ENCODE data around the gene DHRSX.
"Not testable (repeated sequence)": the region's sequence is repeated elsewhere in the genome, so short reads cannot be mapped to it uniquely, and the experiment has no call there.

DHRSX gene

DNA sequence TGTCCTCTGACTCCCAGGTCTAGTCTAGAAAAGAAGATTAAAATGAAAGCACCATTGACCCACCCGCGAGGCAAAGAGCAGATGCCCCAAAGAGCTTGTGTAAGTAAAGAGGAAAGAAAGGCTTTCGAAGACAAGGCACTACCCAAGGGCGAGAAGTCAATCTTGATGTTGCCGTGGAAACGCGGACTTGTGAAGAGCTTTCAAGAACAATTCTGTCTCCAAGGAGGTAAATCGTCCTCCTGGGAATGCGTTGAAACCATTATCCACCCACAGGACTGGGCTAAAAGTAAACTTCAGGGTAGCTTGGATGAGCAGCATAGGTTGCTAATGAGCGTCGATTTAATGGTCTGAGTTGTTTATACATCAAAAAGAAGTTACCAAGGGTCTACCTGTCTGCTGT, 189.3 kb downstream of the DHRSX start:
- DNase-seq = no peak

DNA sequence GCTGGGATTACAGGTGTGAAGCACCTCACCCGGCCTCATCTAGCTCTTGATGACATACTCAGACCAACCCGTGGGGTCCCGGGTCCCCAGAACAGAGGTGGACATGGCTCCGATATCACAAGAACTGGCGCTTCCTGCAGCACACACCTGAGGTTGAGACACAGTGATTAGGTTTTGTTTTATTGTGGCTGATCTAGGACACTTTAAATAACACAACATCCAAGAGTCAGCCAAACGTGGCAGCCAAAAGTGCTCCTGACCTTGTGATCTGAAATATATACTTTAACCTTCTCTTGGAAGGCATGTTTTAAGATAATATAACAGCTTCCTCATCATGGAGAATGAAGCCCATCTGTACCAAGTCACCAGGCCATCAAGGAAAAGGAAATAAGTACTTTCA, 198.9 kb downstream of the DHRSX start:
- no peak for DNase-seq

DNA sequence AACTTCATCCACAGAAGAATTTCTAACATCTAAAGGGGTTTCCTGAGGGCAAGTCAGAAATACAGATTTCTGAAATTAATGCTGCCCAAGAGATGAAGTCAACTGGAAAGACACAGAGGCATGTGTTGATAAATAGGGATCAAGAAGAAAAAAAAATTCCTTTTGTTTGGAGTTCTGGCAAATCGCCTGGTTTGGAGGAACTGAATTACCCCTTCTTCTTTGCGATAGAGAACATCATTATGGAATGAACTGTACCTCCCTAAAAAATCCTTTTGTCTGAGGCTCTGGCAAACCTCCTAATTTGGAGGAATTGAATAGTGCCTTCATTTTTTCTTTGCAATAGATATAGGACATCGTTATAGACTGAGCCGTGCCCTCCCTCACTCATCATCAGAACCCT, 200.9 kb downstream of the DHRSX start:
- no peak for DNase-seq

DNA sequence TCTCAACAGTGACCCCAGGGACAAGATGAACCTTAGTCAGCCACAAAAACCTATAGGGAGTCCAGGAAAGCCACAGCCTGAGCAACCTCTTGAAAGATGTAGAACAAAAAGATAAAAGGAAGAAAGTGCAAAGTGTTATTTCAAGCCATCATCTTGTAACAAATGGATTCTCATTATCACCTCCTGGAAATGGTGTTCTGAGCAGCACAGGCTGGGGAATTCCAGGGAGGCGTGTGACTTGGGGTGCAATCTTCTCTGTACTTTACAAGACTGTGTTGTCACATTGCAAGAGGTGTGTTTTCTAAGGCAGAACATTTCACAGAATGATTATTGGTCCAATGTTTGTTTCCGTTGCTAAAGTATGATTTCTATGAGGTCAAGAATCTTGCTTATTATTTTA, 214.0 kb downstream of the DHRSX start:
- DNase-seq = no peak

DNA sequence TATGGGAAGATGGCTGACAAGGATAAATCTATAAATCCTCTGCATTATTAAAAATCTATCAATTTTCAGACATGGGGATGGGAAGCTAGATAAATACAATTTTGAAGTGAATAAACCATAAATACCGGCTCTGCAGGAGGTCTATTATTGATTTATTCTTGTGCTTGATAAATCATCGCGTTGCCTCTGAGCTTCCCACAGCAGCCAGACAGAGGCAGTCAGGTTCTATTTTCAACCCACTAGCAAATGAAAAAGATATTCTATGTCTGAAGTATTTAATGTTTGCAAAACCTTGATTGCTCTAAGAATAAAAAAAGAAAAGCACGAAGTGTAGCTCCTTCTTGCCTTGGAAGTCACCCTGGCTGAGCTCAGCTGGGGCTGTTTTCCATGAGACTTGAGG, 216.2 kb downstream of the DHRSX start:
- DNase-seq = no peak

DNA sequence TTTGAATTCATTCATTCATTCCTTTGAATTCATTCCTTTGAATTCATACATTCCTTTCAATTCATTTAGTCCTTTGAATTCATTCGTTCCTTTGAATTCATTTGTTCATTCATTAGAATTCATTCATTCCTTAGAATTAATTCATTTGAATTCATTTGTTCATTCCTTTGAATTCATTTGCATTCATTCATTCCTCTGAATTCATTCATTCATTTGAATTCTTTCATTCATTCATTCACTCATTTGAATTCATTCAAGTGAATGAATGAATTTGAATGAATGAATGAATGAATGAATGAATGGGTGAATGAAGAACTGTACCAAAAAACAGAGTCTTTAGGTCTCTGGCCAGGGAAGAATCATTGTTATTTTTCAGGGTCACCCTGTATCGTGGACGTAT, 216.6 kb downstream of the DHRSX start:
- DNase-seq = no peak

DNA sequence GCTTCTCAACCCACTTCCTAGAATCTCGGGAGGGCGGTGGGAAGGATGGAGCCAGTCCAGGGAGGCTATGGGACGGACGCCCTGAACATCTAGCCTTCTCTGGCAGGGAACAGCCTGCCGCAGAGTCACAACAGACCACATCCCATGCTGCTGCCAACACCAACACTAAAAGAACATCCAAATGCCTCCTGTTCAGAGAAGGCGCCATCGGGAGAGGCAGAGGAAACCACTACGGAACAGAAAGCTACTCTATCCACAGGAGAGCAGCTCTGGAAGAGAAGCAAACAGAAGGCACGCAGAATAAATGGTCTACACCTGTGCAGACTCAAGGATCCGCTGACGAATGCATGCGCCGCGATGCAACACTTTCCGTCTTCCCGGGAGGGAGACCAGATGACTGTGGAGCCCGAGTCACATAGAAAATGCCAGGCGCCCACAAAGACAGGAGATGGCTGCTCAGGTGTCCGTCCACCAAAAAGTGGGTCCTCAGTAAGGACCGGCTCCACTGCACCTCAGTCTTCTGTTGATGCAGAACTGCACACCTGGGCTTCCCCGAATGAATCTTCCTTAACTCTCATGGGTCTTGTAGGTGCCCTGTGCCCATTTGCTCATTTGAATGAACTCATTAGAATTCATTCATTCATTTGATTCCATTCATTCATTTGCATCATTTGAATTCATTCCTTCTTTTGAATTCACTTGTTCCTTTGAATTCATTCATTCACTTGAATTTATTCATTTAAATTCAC, 217.5 kb downstream of the DHRSX start:
- DNase-seq = peak; percentile 62

DNA sequence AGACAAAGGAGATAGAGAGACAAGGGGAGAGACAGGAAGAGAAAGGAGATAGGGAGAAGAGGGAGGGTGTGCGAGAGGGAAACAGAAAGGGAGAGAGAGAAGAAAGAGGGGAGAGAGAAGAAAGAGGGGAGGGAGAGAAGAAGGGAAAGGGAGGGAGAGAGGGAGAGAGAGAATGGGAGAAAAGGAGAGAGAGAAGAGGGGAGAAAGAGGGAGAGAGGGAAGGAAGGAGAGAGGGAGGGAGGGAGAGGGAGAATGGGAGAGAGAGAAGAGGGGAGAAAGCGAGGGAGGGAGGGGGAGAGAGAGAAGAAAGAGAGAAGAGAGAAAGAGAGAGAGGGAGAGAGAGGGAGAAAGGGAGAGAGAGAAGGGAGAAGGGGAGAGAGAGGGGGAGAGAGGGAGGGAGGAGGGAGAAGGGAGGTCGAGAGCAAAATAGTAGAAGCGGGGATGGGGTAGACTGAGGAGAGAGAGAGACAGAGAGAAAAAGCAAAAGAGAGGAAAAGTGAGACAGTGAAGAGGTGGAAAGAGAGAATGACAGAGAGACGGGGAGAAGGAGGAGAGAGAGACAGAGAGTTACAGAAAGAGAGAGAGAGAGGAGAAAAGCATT, 218.2 kb downstream of the DHRSX start:
- DNase-seq = no peak

DNA sequence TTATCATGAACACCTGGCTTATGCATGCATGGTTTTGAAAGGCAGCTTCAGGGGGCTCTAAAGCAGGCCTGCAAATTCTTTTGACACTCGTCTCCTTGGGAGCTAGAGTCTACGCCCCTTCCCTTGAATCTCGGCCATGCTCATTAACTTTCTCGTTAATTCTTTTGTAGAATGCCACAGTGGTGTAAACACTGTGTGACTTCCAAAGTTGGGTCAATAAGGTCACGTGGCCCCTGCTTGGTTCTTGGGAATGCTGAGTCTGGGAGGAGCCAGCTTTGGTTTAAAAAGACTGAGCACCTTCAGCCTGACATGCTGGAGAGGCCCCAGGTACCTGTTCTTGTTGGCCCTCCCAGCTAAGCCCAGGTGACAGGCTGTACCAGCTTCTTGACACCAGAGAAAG, 228.4 kb downstream of the DHRSX start:
- DNase-seq = no peak

DNA sequence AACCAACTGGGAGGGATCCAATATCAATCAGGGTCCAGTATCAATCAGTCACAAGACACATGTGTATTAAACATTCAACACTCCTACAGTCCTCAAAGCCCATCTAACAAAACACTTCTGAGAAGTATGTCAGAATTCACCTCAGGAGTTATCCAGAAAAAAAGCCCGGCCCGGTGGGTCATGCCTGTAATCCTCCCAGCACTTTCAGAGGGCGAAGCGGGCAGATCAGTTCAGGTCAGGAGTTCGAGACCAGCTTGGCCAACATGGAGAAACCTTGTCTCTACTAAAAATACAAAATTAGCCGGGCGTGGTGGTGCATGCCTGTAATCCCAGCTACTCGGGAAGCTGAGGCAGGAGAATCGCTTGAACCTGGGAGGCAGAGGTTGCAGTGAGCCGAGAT, 229.2 kb downstream of the DHRSX start:
- not testable (repeated sequence) for DNase-seq

DNA sequence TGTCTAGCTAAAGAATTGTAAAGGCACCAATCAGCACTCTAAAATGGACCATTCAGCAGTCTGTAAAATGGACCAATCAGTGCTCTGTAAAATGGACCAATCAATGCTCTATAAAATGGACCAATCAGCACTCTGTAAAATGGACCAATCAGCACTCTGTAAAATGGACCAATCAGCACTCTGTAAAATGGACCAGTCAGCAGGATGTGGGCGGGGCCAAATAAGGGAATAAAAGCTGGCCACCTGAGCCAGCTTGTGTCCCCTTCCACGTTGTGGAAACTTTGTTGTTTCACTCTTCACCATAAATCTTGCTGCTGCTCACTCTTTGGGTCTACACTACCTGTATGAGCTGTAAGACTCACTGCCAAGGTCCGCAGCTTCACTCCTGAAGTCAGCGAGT, 230.0 kb downstream of the DHRSX start:
- DNase-seq = not testable (repeated sequence)

DNA sequence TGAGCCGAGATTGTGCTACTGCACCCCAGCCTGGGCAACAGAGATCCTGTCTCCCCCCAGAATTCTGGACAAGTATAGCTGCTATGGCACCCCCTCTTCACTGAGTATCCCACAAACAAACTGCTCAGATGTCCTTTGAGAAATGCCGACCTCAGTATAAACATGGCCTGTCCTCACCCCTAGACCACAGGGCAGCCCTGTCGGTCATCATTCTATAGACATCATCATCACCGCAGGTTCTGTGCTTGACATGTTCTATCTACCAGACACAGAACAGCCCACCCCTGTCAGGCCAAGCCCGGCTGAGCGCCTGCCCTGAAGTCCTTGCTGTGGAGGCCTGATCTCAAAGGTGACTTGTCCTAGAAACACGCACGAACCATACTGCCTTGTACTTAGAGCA, 232.9 kb downstream of the DHRSX start:
- DNase-seq = no peak

DNA sequence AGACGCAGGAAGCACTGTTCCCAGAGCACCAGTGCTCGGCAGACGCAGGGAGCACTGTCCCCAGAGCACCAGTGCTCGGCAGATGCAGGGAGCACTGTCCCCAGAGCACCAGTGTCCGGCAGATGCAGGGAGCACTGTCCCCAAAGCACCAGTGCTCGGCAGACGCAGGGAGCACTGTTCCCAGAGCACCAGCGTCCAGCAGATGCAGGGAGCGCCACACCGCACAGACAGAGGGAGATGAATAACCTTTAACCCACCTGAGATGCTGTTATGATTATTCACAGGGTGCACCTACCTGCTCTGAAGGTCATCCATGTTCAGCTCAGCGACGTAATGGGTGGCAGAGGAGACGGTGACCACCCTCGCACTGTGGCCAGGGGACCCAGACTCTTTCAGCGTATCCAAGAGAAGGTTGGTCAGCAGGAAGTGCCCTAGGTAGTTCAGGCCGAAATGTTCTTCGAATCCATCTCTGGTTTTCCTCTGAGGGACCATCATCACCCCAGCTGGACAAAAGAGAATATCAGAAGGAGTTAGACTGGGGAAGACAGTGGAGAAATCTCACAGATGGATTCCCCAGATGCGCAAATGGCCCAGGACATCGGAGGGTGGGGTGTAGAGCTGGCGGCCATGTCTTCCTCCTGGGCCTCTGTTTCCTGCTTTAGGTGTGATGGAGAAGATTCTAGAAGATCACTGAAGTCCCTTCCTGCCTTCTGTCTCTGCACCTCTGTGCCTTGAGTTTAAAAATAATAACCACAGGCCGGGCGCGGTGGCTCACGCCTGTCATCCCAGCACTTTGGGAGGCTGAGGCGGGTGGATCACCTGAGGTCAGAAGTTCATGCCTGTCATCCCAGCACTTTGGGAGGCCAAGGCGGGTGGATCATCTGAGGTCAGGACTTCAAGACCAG, 234.1 kb downstream of the DHRSX start:
- no peak for DNase-seq

DNA sequence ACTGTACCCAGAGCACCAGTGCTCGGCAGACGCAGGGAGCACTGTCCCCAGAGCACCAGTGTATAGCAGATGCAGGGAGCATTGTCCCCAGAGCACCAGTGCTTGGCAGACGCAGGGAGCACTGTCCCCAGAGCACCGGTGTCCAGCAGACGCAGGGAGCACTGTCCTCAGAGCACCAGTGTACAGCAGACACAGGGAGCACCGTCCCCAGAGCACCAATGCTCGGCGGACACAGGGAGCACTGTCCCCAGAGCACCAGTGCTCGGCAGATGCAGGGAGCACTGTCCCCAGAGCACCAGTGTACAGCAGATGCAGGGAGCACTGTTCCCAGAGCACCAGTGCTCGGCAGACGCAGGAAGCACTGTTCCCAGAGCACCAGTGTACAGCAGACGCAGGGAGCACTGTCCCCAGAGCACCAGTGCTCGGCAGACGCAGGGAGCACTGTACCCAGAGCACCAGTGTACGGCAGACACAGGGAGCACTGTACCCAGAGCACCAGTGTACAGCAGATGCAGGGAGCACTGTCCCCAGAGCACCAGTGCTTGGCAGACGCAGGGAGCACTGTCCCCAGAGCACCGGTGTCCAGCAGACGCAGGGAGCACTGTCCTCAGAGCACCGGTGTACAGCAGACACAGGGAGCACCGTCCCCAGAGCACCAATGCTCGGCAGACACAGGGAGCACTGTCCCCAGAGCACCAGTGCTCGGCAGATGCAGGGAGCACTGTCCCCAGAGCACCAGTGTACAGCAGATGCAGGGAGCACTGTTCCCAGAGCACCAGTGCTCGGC, 234.9 kb downstream of the DHRSX start:
- DNase-seq = not testable (repeated sequence)

DNA sequence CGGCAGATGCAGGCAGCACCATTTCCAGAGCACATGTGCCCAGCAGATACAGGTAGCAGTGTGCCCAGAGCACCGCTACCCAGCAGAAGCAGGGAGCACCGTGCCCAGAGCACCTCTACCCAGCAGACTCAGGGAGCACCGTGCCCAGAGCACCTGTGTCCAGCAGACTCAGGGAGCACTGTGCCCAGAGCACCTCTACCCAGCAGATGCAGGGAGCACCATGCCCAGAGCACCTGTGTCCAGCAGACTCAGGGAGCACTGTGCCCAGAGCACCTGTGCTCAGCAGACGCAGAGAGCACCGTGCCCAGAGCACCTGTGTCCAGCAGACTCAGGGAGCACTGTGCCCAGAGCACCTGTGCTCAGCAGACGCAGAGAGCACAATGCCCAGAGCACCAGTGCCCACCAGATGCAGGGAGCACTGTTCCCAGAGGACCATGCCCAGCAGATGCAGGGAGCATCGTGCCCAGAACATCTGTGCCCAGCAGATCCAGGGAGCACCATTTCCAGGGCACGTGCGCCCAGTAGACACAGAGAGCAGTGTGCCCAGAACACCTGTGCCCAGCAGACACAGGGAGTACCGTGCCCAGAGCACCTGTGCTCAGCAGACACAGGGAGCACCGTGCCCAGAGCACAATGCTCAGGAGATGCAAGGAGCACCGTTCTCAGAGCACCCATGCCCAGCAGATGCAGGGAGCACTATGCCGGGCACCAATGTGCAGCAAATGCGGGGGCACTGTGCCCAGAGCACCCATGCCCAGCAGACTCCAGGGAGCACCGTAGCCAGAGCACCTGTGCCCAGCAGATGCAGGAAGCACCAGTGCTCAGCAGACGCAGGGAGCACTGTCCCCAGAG, 236.4 kb downstream of the DHRSX start:
- DNase-seq = no peak

DNA sequence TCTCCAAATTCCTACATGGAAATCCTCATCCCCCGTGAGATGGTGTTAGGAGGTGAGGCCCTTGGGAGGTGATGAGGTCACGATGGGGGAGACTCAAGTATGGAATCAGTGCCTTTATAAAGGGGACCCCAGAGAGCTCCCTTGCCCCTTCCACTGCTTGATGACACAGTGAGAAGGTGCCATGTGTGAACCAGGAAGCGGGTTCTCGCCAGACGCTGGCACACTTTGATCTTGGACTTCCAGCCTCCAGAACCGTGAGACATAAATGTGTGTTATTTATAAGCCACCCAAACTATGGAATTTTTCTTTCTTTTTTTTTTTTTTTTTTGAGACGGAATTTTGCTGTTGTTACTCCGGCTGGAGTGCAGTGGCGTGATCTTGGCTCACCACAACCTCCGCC, 237.6 kb downstream of the DHRSX start:
- no peak for DNase-seq

DNA sequence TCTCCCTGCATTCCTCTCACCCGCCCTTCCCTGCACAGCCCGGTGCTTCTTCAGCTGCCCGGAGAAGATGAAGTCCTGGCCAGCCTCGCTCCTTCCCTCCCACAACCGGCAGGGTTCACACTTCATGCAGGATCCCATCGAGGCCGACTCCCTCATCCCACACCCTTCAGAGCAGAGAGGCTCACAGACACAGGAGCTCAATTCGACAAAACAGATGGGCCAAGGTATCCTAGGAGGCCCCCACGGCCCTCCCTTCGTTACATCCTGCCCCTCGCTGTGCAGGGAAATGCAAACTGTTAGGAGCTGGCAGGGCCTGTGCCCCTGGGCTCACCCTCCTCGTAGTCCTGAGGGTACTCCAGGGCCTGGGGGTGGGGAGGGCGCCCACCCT, 238.1 kb downstream of the DHRSX start:
- no peak for DNase-seq

DNA sequence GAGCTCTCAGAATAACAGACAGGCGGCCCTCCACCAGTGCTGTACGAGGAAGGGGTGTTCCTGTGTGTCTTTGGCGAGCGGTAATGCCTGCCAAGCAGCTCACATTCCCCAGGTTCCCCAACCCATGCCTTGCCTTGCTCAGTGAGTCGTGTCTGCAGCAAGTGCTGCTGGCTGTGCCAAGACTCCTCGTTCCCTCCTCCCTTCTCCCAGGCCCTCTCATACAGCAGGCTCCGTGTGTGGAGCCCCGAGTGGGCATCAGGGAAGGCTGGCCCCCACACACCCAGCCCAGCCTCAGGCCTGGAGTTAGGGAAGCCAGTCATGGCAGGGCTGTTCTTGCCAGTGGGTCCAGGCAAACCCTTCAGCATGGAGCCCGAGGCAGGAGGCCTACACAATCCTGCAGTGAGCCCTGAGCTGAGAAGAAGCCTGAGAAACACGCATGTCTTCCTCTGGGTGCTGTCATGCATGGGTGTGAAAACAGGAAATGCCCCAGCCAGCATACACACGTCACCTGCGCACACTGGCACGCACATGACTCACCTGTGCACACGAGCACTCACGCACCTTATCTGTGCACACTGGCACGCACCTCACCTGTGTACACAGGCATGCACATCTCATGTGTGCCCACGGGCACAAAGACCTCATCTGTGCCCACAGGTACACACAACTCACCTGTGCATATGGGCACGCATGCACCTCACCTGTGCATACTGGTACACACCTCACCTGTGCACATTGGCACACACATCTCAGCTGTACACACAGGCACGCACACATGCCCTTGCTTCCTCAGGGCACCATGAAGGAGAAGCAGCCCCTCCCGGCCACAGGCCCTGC, 238.7 kb downstream of the DHRSX start:
- no peak for DNase-seq

DNA sequence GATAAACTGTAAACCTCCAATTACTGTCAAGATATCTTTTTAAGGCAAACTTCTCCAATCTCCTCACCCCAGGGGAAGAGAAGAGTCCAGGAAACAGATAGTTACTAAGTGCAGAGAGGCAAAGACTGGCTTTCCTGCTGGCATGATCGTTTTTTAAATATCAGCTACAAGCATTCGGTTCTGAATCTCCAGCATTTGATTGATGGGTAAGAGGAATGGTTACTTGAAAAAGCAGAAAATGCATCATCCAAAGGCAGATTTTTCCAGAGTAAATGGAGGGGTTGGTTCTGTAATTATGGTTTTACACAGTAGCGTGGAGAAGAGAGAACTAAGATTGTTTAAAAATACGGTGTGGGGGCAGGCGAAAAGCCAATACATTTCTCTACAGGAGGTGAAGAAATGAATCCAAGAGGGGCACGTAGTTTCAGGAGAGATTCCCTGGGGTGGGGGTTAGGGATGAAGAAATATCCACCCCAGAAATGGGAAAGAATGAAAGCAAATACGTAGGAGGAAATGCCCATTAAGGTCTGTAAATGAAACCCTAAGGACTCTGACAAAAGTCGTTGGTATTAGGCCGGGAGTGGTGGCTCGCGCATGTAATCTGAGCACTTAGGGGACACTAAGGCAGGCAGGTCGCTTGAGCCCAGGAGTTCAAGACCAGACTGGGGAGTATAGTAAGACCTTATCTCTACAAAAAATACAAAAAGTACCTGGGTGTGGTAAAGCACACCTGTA, 248.3 kb downstream of the DHRSX start:
- no peak for DNase-seq

DNA sequence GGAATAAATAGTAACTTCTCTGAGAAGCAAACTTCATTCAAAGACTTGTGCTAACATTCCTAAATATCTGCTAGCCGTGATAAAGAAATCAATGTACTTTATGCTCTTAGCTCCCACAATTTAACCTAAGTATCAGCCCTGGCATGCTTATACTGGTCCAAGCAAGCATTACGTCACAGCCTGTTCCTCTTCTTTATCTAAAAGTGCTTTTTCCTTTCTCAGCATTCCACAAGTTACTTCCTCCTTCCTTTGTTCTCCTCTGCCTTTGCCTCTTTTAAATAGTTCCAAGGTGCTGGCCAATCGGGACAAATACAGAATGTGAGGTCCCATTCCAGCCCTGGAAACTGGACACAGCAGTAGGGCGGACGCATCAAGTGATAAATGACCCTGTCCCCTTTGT, 249.6 kb downstream of the DHRSX start:
- no peak for DNase-seq
